Measurements from ENCODE around the gene GSE1. TPM values are rescaled to one million over a fixed set of nuclear protein-coding genes. Genes with fewer than 3 reads are reported as not detected.

Gene GSE1
- polyA plus RNA-seq, 1 donor (not counting 4 experiments of a cell fraction or from before 2014, with no cell fraction given): 5.0 TPM

GRCh38 chr16:85586380-85587104 is 26.6 kb upstream of the GSE1 start:
- peaks cover 12% of the 10 kb centered on the region for H3K27me3 ChIP-seq (ENCODE audit: control insufficient read depth, extremely low read depth, insufficient read depth, low read length)
- DNase-seq (ENCODE audit: low read depth, low spot score): no peak
- no peaks in the 10 kb centered on the region for H4K20me1 ChIP-seq (ENCODE audit: control insufficient read depth, extremely low read depth, insufficient read depth, low read length)
- H3K9ac ChIP-seq (ENCODE audit: control insufficient read depth, extremely low read depth, insufficient read depth, low read length): no peak overlapping the region
- H2AFZ ChIP-seq (ENCODE audit: control insufficient read depth, low read length): no peak overlapping the region
- TF ChIP-seq EZH2 (IDR thresholded peaks at IDR 0.05; ENCODE audit: low read length) (no peak), CTCF (optimal IDR thresholded peaks at IDR 0.05 in 1 of 3, IDR thresholded peaks at IDR 0.05 in 1 of 3, conservative IDR thresholded peaks at IDR 0.05 in 1 of 3; ENCODE audit: extremely low read depth in 1 of 3, insufficient read depth in 2 of 3, low read length in 3 of 3) (no peak)
- H3K79me2 ChIP-seq (ENCODE audit: control insufficient read depth, insufficient read depth, low read length): no peaks in the 10 kb centered on the region
- H3K36me3 ChIP-seq (ENCODE audit: control insufficient read depth in 2 of 2, extremely low read depth in 1 of 2, insufficient read depth in 2 of 2, low read length in 2 of 2): no peaks in the 10 kb centered on the region
- no peaks in the 10 kb centered on the region for H3K9me1 ChIP-seq (ENCODE audit: control insufficient read depth, extremely low read depth, insufficient read depth, low read length)
- H3K4me3 ChIP-seq (ENCODE audit: control insufficient read depth in 2 of 3, extremely low read depth in 1 of 3, insufficient read depth in 2 of 3, low read depth in 1 of 3, low read length in 3 of 3): no peak overlapping the region
- no peaks in the 10 kb centered on the region for H3K4me1 ChIP-seq (ENCODE audit: control insufficient read depth, extremely low read depth, insufficient read depth, low read length)
- H3K4me2 ChIP-seq (ENCODE audit: control insufficient read depth, extremely low read depth, insufficient read depth, low read depth, low read length): no peak overlapping the region
- no peaks in the 10 kb centered on the region for H3K9me3 ChIP-seq (ENCODE audit: control insufficient read depth, low read depth, low read length)
- dilution Hi-C loops (cut with MboI; ENCODE audit: extremely low pct_ligation_motif_present, low sequenced_read_pairs): no loop called here
- no peak for FAIRE-seq
- no peak overlapping the region for H3K27ac ChIP-seq (ENCODE audit: control insufficient read depth, insufficient read depth, low read length)

GRCh38 chr16:85587762-85588556 is 25.2 kb upstream of the GSE1 start:
- Histone ChIP-seq H3K27me3 (ENCODE audit: control insufficient read depth, extremely low read depth, insufficient read depth, low read length) (peaks cover under 1% of the 10 kb centered on the region), H3K27ac (ENCODE audit: control insufficient read depth, insufficient read depth, low read length) (no peak overlapping the region), H3K9me3 (ENCODE audit: control insufficient read depth, low read depth, low read length) (no peaks in the 10 kb centered on the region), H3K4me3 (ENCODE audit: control insufficient read depth in 2 of 3, extremely low read depth in 1 of 3, insufficient read depth in 2 of 3, low read depth in 1 of 3, low read length in 3 of 3) (no peak overlapping the region), H3K4me1 (ENCODE audit: control insufficient read depth, extremely low read depth, insufficient read depth, low read length) (no peaks in the 10 kb centered on the region), H3K9ac (ENCODE audit: control insufficient read depth, extremely low read depth, insufficient read depth, low read length) (no peak overlapping the region), H3K79me2 (ENCODE audit: control insufficient read depth, insufficient read depth, low read length) (no peaks in the 10 kb centered on the region), H4K20me1 (ENCODE audit: control insufficient read depth, extremely low read depth, insufficient read depth, low read length) (no peaks in the 10 kb centered on the region), H3K9me1 (ENCODE audit: control insufficient read depth, extremely low read depth, insufficient read depth, low read length) (no peaks in the 10 kb centered on the region), H2AFZ (ENCODE audit: control insufficient read depth, low read length) (no peak overlapping the region), H3K4me2 (ENCODE audit: control insufficient read depth, extremely low read depth, insufficient read depth, low read depth, low read length) (no peak overlapping the region), H3K36me3 (ENCODE audit: control insufficient read depth in 2 of 2, extremely low read depth in 1 of 2, insufficient read depth in 2 of 2, low read length in 2 of 2) (no peaks in the 10 kb centered on the region)
- dilution Hi-C loops (cut with MboI; ENCODE audit: extremely low pct_ligation_motif_present, low sequenced_read_pairs): no loop called here
- no peak for TF ChIP-seq EZH2 (IDR thresholded peaks at IDR 0.05; ENCODE audit: low read length)
- TF ChIP-seq CTCF (optimal IDR thresholded peaks at IDR 0.05 in 1 of 3, IDR thresholded peaks at IDR 0.05 in 1 of 3, conservative IDR thresholded peaks at IDR 0.05 in 1 of 3; ENCODE audit: extremely low read depth in 1 of 3, insufficient read depth in 2 of 3, low read length in 3 of 3): no peak
- FAIRE-seq (no peak), DNase-seq (ENCODE audit: low read depth, low spot score) (no peak)

All from keratinocyte (primary cell).